Hepatocyte (in vitro differentiated cells): ENCODE measurements around the gene GTPBP4. TPM values are rescaled to one million over a fixed set of nuclear protein-coding genes. Genes with fewer than 3 reads are reported as not detected.

ENCODE experiments used
- DNase-seq: peaks from one replicate; pipeline ENCODE4 v3.0.0-alpha.2; 2016; ENCODE audit warnings: low spot score
- H2AFZ ChIP-seq: fragments of 200-600 bp; sonication (generic); 2 replicates; pipeline ENCODE4 v1.6.0; 2016; ENCODE audit warnings: antibody characterized with exemption, mild to moderate bottlenecking
- H3K27ac ChIP-seq: fragments of 200-600 bp; sonication (generic); 2 replicates; pipeline ENCODE4 v1.5.1; 2016; ENCODE audit warnings: mild to moderate bottlenecking
- H3K27me3 ChIP-seq: fragments of 200-600 bp; sonication (generic); 2 replicates; pipeline ENCODE4 v1.6.1; 2016
- H3K36me3 ChIP-seq: fragments of 200-600 bp; sonication (generic); replicated peaks from 2 replicates; pipeline ENCODE4 v1.5.1; 2016; ENCODE audit warnings: low read depth; ENCODE audit not compliant: insufficient read depth
- H3K4me1 ChIP-seq: fragments of 200-600 bp; sonication (generic); 2 replicates; pipeline ENCODE4 v1.5.1; 2016; ENCODE audit warnings: mild to moderate bottlenecking, moderate library complexity; ENCODE audit not compliant: insufficient read depth
- H3K4me2 ChIP-seq: fragments of 200-600 bp; sonication (generic); 2 replicates; pipeline ENCODE4 v1.6.0; 2016
- H3K4me3 ChIP-seq: fragments of 200-600 bp; sonication (generic); 2 replicates; pipeline ENCODE4 v1.5.1; 2016; ENCODE audit warnings: mild to moderate bottlenecking
- H3K79me2 ChIP-seq: fragments of 200-600 bp; sonication (generic); 2 replicates; pipeline ENCODE4 v1.6.0; 2017; ENCODE audit warnings: mild to moderate bottlenecking
- H3K9me2 ChIP-seq: fragments of 200-600 bp; sonication (generic); replicated peaks from 2 replicates; pipeline ENCODE4 v1.6.0; 2017; ENCODE audit warnings: mild to moderate bottlenecking; ENCODE audit not compliant: insufficient read depth
- H3K9me3 ChIP-seq: fragments of 200-600 bp; sonication (generic); 2 replicates; pipeline ENCODE4 v1.5.1; 2016; ENCODE audit warnings: low read depth, mild to moderate bottlenecking
- H4K20me1 ChIP-seq: fragments of 200-600 bp; sonication (generic); 2 replicates; pipeline ENCODE4 v1.6.0; 2016; ENCODE audit warnings: mild to moderate bottlenecking; ENCODE audit not compliant: insufficient read depth, poor library complexity, severe bottlenecking
- CTCF ChIP-seq: fragments of 200-600 bp; sonication (generic); IDR thresholded peaks from 2 replicates; pipeline ENCODE4 v1.5.1; 2016; ENCODE audit warnings: antibody characterized with exemption, mild to moderate bottlenecking; ENCODE audit not compliant: poor library complexity
- EZH2 ChIP-seq: fragments of 200-600 bp; sonication (generic); IDR thresholded peaks from 2 replicates; pipeline ENCODE4 v1.6.1; 2016; ENCODE audit warnings: antibody characterized with exemption, mild to moderate bottlenecking, borderline replicate concordance
- EZH2phosphoT487 ChIP-seq: fragments of 200-600 bp; sonication (generic); IDR thresholded peaks from one replicate; pipeline ENCODE4 v1.6.1; 2018; ENCODE audit warnings: antibody characterized with exemption, mild to moderate bottlenecking, low read depth, moderate library complexity; ENCODE audit not compliant: unreplicated experiment, severe bottlenecking
- whole genome bisulfite sequencing: methylation state at CpG from one replicate; pipeline ENCODE4 v1.1.6; 2016; ENCODE audit warnings: low lambda C conversion rate; ENCODE audit errors: missing lambda C conversion rate; 5-methylcytosine and 5-hydroxymethylcytosine counted together
- polyA plus RNA-seq: library from polyadenylated mRNA; unstranded; fragments of >200 nt; fragmentation: Nextera tagmentation; extraction: Ambion mirVana; gene quantifications from 2 replicates; pipeline ENCODE4 v1.2.1, GENCODE V29; 2016
- total RNA-seq: library from RNA; depleted of rRNA; stranded (reverse); fragments of >200 nt; gene quantifications from 2 replicates; pipeline ENCODE4 v1.2.3, GENCODE V29; 2014

GTPBP4 gene
- total and polyA plus RNA-seq, 2 experiments from 2014 or later: 34.2 to 55.5 TPM

GRCh38 chr10:955127-955819 lies 33.0 kb upstream of the GTPBP4 start:
- Histone ChIP-seq H3K9me3 (no peaks in the 10 kb centered on the region), H2AFZ (no peak overlapping the region), H3K27me3 (no peaks in the 10 kb centered on the region), H3K36me3 (no peaks in the 10 kb centered on the region), H3K4me3 (no peak overlapping the region), H4K20me1 (no peaks in the 10 kb centered on the region), H3K79me2 (no peaks in the 10 kb centered on the region), H3K27ac (no peak overlapping the region), H3K9me2 (no peaks in the 10 kb centered on the region), H3K4me2 (no peak overlapping the region), H3K4me1 (no peaks in the 10 kb centered on the region)
- TF ChIP-seq CTCF (no peak), EZH2 (no peak), EZH2phosphoT487 (no peak)
- 52% methylated on average over 12 of the region's 13 CpGs for WGBS
- no peak for DNase-seq

DNA sequence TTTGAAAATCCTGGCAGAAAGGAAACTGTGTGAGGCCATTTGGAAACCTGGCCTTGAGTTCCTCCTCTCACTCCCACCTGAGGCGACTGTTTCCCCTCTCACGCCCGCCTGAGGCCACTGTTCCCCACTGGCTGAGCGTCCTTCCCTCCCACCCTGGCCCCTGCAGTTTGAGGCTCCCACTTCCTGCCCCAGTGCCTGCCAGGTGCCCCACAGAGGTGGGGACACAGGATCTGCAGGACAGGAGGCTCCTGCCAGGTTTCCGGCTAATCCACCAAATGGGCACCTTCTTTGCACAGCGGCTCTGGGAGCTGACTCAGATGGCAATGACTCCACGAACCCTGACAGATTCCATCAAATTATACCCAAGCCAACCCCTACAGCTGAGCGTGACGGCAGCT lies 32.4 kb upstream of the GTPBP4 start:
- TF ChIP-seq EZH2phosphoT487 (no peak), CTCF (no peak), EZH2 (no peak)
- Histone ChIP-seq H3K4me2 (no peak overlapping the region), H3K36me3 (no peaks in the 10 kb centered on the region), H4K20me1 (no peaks in the 10 kb centered on the region), H3K4me3 (no peak overlapping the region), H3K9me3 (no peaks in the 10 kb centered on the region), H3K27me3 (no peaks in the 10 kb centered on the region), H3K27ac (no peak overlapping the region), H2AFZ (no peak overlapping the region), H3K9me2 (no peaks in the 10 kb centered on the region), H3K79me2 (no peaks in the 10 kb centered on the region), H3K4me1 (no peaks in the 10 kb centered on the region)
- DNase-seq: no peak
- 85% methylated on average over 9 of the region's 9 CpGs for WGBS

GRCh38 chr10:958106-958505 lies 30.1 kb upstream of the GTPBP4 start:
- H3K27ac ChIP-seq: no peak overlapping the region
- no peaks in the 10 kb centered on the region for H4K20me1 ChIP-seq
- no peak overlapping the region for H3K4me3 ChIP-seq
- no peak overlapping the region for H2AFZ ChIP-seq
- H3K79me2 ChIP-seq: no peaks in the 10 kb centered on the region
- DNase-seq: no peak
- 91% methylated on average over 9 of the region's 9 CpGs for WGBS
- H3K4me1 ChIP-seq: no peaks in the 10 kb centered on the region
- TF ChIP-seq EZH2phosphoT487: no peak
- no peak for TF ChIP-seq CTCF
- H3K9me3 ChIP-seq: no peaks in the 10 kb centered on the region
- H3K36me3 ChIP-seq: no peaks in the 10 kb centered on the region
- H3K9me2 ChIP-seq: no peaks in the 10 kb centered on the region
- no peaks in the 10 kb centered on the region for H3K27me3 ChIP-seq
- H3K4me2 ChIP-seq: no peak overlapping the region

- Histone ChIP-seq H3K27me3 (no peaks in the 10 kb centered on the region), H3K79me2 (no peaks in the 10 kb centered on the region), H3K36me3 (no peaks in the 10 kb centered on the region), H3K4me2 (no peak overlapping the region), H3K9me2 (no peaks in the 10 kb centered on the region), H2AFZ (no peak overlapping the region), H3K4me1 (no peaks in the 10 kb centered on the region), H3K27ac (no peak overlapping the region), H3K9me3 (no peaks in the 10 kb centered on the region), H4K20me1 (no peaks in the 10 kb centered on the region), H3K4me3 (no peak overlapping the region)
- WGBS: 94% methylated on average over 6 of the region's 6 CpGs
- no peak for TF ChIP-seq EZH2
- TF ChIP-seq EZH2phosphoT487: no peak
- no peak for TF ChIP-seq CTCF
- no peak for DNase-seq
Measured at GRCh38 chr10:958856-959255, 29.4 kb upstream of the GTPBP4 start.
